Measurements from ENCODE around the gene DLK1. TPM values are rescaled to one million over a fixed set of nuclear protein-coding genes. Genes with fewer than 3 reads are reported as not detected.

Gene DLK1
- total RNA-seq, 1 donor from 2014 or later = not detected

- no peaks in the 10 kb centered on the region for H3K36me3 ChIP-seq (ENCODE audit: control insufficient read depth, insufficient read depth, low read length)
- DNase-seq (ENCODE audit: low read depth) = no peak
- H3K27me3 ChIP-seq (ENCODE audit: control insufficient read depth, insufficient read depth, low read length) = no peaks in the 10 kb centered on the region
- no peak for TF ChIP-seq CTCF (IDR thresholded peaks at IDR 0.05; ENCODE audit: insufficient read depth, low read length, poor library complexity, severe bottlenecking)
- H3K4me3 ChIP-seq (ENCODE audit: low read depth, low read length) = no peak overlapping the region
These were observed 21.7 kb downstream of the DLK1 start for GRCh38 chr14:100748403-100748802.

- Histone ChIP-seq H3K4me3 (ENCODE audit: low read depth, low read length) (no peak overlapping the region), H3K27me3 (ENCODE audit: control insufficient read depth, insufficient read depth, low read length) (no peaks in the 10 kb centered on the region), H3K36me3 (ENCODE audit: control insufficient read depth, insufficient read depth, low read length) (no peaks in the 10 kb centered on the region)
- TF ChIP-seq CTCF (IDR thresholded peaks at IDR 0.05; ENCODE audit: insufficient read depth, low read length, poor library complexity, severe bottlenecking) = no peak
- DNase-seq (ENCODE audit: low read depth) = no peak
These were observed 22.3 kb downstream of the DLK1 start for GRCh38 chr14:100748944-100749343.

- Histone ChIP-seq H3K27me3 (ENCODE audit: control insufficient read depth, insufficient read depth, low read length) (no peaks in the 10 kb centered on the region), H3K4me3 (ENCODE audit: low read depth, low read length) (no peak overlapping the region), H3K36me3 (ENCODE audit: control insufficient read depth, insufficient read depth, low read length) (no peaks in the 10 kb centered on the region)
- no peak for DNase-seq (ENCODE audit: low read depth)
- no peak for TF ChIP-seq CTCF (IDR thresholded peaks at IDR 0.05; ENCODE audit: insufficient read depth, low read length, poor library complexity, severe bottlenecking)
These were observed 23.4 kb downstream of the DLK1 start for GRCh38 chr14:100749967-100750597.

GRCh38 chr14:100750762-100751699 is 24.3 kb downstream of the DLK1 start:
- H3K36me3 ChIP-seq (ENCODE audit: control insufficient read depth, insufficient read depth, low read length) = no peaks in the 10 kb centered on the region
- no peak for DNase-seq (ENCODE audit: low read depth)
- no peak overlapping the region for H3K4me3 ChIP-seq (ENCODE audit: low read depth, low read length)
- H3K27me3 ChIP-seq (ENCODE audit: control insufficient read depth, insufficient read depth, low read length) = no peaks in the 10 kb centered on the region
- no peak for TF ChIP-seq CTCF (IDR thresholded peaks at IDR 0.05; ENCODE audit: insufficient read depth, low read length, poor library complexity, severe bottlenecking)

- no peaks in the 10 kb centered on the region for H3K27me3 ChIP-seq (ENCODE audit: control insufficient read depth, insufficient read depth, low read length)
- H3K36me3 ChIP-seq (ENCODE audit: control insufficient read depth, insufficient read depth, low read length) = no peaks in the 10 kb centered on the region
- TF ChIP-seq CTCF (IDR thresholded peaks at IDR 0.05; ENCODE audit: insufficient read depth, low read length, poor library complexity, severe bottlenecking) = no peak
- DNase-seq (ENCODE audit: low read depth) = no peak
- no peak overlapping the region for H3K4me3 ChIP-seq (ENCODE audit: low read depth, low read length)
These were observed 27.3 kb downstream of the DLK1 start for GRCh38 chr14:100754020-100754419.

Measured in kidney epithelial cell (primary cell).